H9 (cell line): ENCODE measurements around the gene TTLL13. TPM values are rescaled to one million over a fixed set of nuclear protein-coding genes. Genes with fewer than 3 reads are reported as not detected.

Source experiments
- DNase-seq: peaks from one replicate; pipeline ENCODE4 v3.0.0-alpha.2; 2017
- H2AFZ ChIP-seq: one replicate; pipeline ENCODE4 v1.6.1; 2013; ENCODE audit warnings: mild to moderate bottlenecking, low read length, control low read depth, moderate library complexity
- H2AK5ac ChIP-seq: 2 replicates; pipeline ENCODE4 v1.6.1; 2013; ENCODE audit warnings: low read length, control low read depth, mixed read lengths; ENCODE audit not compliant: insufficient read length
- H2BK120ac ChIP-seq: one replicate; pipeline ENCODE4 v1.6.1; 2013; ENCODE audit warnings: low read depth, mild to moderate bottlenecking, low read length, control low read depth, inconsistent platforms; ENCODE audit not compliant: poor library complexity, severe bottlenecking
- H2BK12ac ChIP-seq: 2 replicates; pipeline ENCODE4 v1.6.1; 2013; ENCODE audit warnings: low read length, control low read depth, mixed read lengths, low read depth; ENCODE audit not compliant: insufficient read length
- H2BK15ac ChIP-seq: 2 replicates; pipeline ENCODE4 v1.6.1; 2013; ENCODE audit warnings: low read depth, low read length, control low read depth
- H2BK20ac ChIP-seq: one replicate; pipeline ENCODE4 v1.6.1; 2013; ENCODE audit warnings: low read depth, mild to moderate bottlenecking, low read length, control low read depth, inconsistent platforms; ENCODE audit not compliant: poor library complexity, severe bottlenecking
- H2BK5ac ChIP-seq: 2 replicates; pipeline ENCODE4 v1.6.1; 2013; ENCODE audit warnings: low read length, control low read depth, mixed read lengths; ENCODE audit not compliant: insufficient read length
- H3K14ac ChIP-seq: 2 replicates; pipeline ENCODE4 v1.6.1; 2013; ENCODE audit warnings: low read length, control low read depth; ENCODE audit not compliant: insufficient read depth
- H3K18ac ChIP-seq: 2 replicates; pipeline ENCODE4 v1.6.1; 2013; ENCODE audit warnings: low read depth, mild to moderate bottlenecking, mixed read lengths, low read length, control low read depth; ENCODE audit not compliant: insufficient read length
- H3K23ac ChIP-seq: 2 replicates; pipeline ENCODE4 v1.6.1; 2013; ENCODE audit warnings: low read length, control low read depth, mixed read lengths, low read depth; ENCODE audit not compliant: insufficient read length
- H3K23me2 ChIP-seq: 2 replicates; pipeline ENCODE4 v1.6.1; 2013; ENCODE audit warnings: low read depth, mild to moderate bottlenecking, mixed read lengths, low read length, control low read depth; ENCODE audit not compliant: insufficient read length, poor library complexity, severe bottlenecking
- H3K27ac ChIP-seq: 2 replicates; pipeline ENCODE4 v1.5.1; 2013; ENCODE audit warnings: low read length, control low read depth, mixed read lengths, low read depth; ENCODE audit not compliant: insufficient read length
- H3K27me3 ChIP-seq: 2 replicates; pipeline ENCODE4 v1.6.1; 2013; ENCODE audit warnings: low read length, control low read depth, inconsistent platforms; ENCODE audit not compliant: insufficient read depth
- H3K4ac ChIP-seq: 2 replicates; pipeline ENCODE4 v1.6.1; 2013; ENCODE audit warnings: low read depth, mild to moderate bottlenecking, control low read depth, inconsistent platforms, low read length, moderate library complexity
- H3K4me1 ChIP-seq: 2 replicates; pipeline ENCODE4 v1.6.1; 2013; ENCODE audit warnings: low read length, control low read depth, inconsistent platforms; ENCODE audit not compliant: insufficient read depth
- H3K4me2 ChIP-seq: 2 replicates; pipeline ENCODE4 v1.6.1; 2013; ENCODE audit warnings: low read length, control low read depth, mixed read lengths; ENCODE audit not compliant: insufficient read length, insufficient read depth
- H3K56ac ChIP-seq: 2 replicates; pipeline ENCODE4 v1.6.1; 2013; ENCODE audit warnings: low read depth, mild to moderate bottlenecking, mixed read lengths, low read length, control low read depth; ENCODE audit not compliant: insufficient read length
- H3K79me1 ChIP-seq: 2 replicates; pipeline ENCODE4 v1.6.1; 2013; ENCODE audit warnings: low read depth, mild to moderate bottlenecking, moderate library complexity, low read length, control low read depth, inconsistent platforms; ENCODE audit not compliant: insufficient read depth, poor library complexity, severe bottlenecking
- H3K79me2 ChIP-seq: 2 replicates; pipeline ENCODE4 v1.6.1; 2013; ENCODE audit warnings: low read length, control low read depth, inconsistent platforms; ENCODE audit not compliant: insufficient read depth
- H3K9ac ChIP-seq: 2 replicates; pipeline ENCODE4 v1.6.1; 2013; ENCODE audit warnings: low read length, control low read depth, mixed read lengths; ENCODE audit not compliant: insufficient read length; ENCODE audit errors: extremely low read depth
- H3K9me3 ChIP-seq: one replicate; pipeline ENCODE4 v1.6.1; 2013; ENCODE audit warnings: low read depth, low read length, inconsistent platforms; ENCODE audit not compliant: control insufficient read depth
- H3T11ph ChIP-seq: one replicate; pipeline ENCODE4 v1.6.1; 2013; ENCODE audit warnings: mild to moderate bottlenecking, low read length, control low read depth, inconsistent platforms
- H4K20me1 ChIP-seq: one replicate; pipeline ENCODE4 v1.6.1; 2013; ENCODE audit not compliant: control insufficient read depth, insufficient read length, insufficient read depth
- H4K5ac ChIP-seq: 2 replicates; pipeline ENCODE4 v1.6.1; 2013; ENCODE audit warnings: low read depth, mild to moderate bottlenecking, mixed read lengths, low read length, control low read depth; ENCODE audit not compliant: insufficient read length
- H4K8ac ChIP-seq: replicated peaks from 2 replicates; pipeline ENCODE4 v1.6.1; 2013; ENCODE audit warnings: low read length, control low read depth, mixed read lengths, low read depth; ENCODE audit not compliant: insufficient read length
- H4K91ac ChIP-seq: 2 replicates; pipeline ENCODE4 v1.6.1; 2013; ENCODE audit warnings: low read depth, mild to moderate bottlenecking, moderate library complexity, mixed read lengths, low read length, control low read depth; ENCODE audit not compliant: insufficient read length
- H3K27ac Mint-ChIP-seq, 3 experiments: 2 replicates in 2 of 3; 3 replicates in 1 of 3; pipeline ENCODE4 v1.8.0; 2020 to 2021; ENCODE audit warnings: mixed read lengths in 3 of 3, mild to moderate bottlenecking in 1 of 3, moderate library complexity in 1 of 3
- H3K27me3 Mint-ChIP-seq: 2 replicates; pipeline ENCODE4 v1.8.0; 2021; ENCODE audit warnings: low read depth, mild to moderate bottlenecking, moderate library complexity, mixed read lengths
- H3K36me3 Mint-ChIP-seq, 3 experiments: 2 replicates in 2 of 3; 3 replicates in 1 of 3; pipeline ENCODE4 v1.8.0; 2020 to 2021; ENCODE audit warnings: low read depth in 3 of 3, mixed read lengths in 3 of 3; ENCODE audit not compliant: insufficient read depth in 1 of 3
- H3K4me1 Mint-ChIP-seq, 2 experiments: 2 replicates each; pipeline ENCODE4 v1.8.0; 2020; ENCODE audit warnings: mixed read lengths in 2 of 2
- H3K4me3 Mint-ChIP-seq, 2 experiments: 2 replicates in 1 of 2; 3 replicates in 1 of 2; pipeline ENCODE4 v1.8.0; 2020 to 2021; ENCODE audit warnings: mild to moderate bottlenecking in 2 of 2, mixed read lengths in 2 of 2, moderate library complexity in 1 of 2
- H3K9me3 Mint-ChIP-seq, 2 experiments: 2 replicates in 1 of 2; 3 replicates in 1 of 2; pipeline ENCODE4 v1.8.0; 2020; ENCODE audit warnings: mild to moderate bottlenecking in 2 of 2, mixed read lengths in 2 of 2, moderate library complexity in 1 of 2
- CTCF ChIP-seq: fragments of 200-600 bp; sonication (generic); conservative IDR thresholded peaks from 3 replicates; pipeline ENCODE4 v1.8.0; 2021; ENCODE audit warnings: antibody characterized with exemption, mild to moderate bottlenecking
- WGBS: extraction: QIAGEN DNeasy Blood & Tissue Kit; methylation state at CpG from one replicate; pipeline ENCODE4 v1.1.7; 2013; ENCODE audit warnings: missing lambda C conversion rate, low lambda C conversion rate, mixed read lengths; ENCODE audit not compliant: insufficient read length; ENCODE audit errors: extremely low coverage; 5-methylcytosine and 5-hydroxymethylcytosine counted together
- total RNA-seq: library from RNA; stranded (reverse); gene quantifications from 2 replicates; pipeline ENCODE4 v1.2.1, GENCODE V29; 2021

Gene TTLL13
- total RNA-seq, 1 experiment from 2014 or later: not detected

- Histone ChIP-seq H2BK15ac (no peak overlapping the region), H3K4me2 (peak overlapping the region; percentile 45), H3K9ac (peak overlapping the region; percentile 74), H3K9me3 (no peaks in the 10 kb centered on the region), H4K5ac (no peak overlapping the region), H3K23ac (no peak overlapping the region), H4K91ac (no peak overlapping the region), H3K79me1 (peaks cover 13% of the 10 kb centered on the region), H2BK5ac (no peak overlapping the region), H3K56ac (no peak overlapping the region), H3K14ac (peak overlapping the region; percentile 70), H3K79me2 (peaks cover 3% of the 10 kb centered on the region; the same call in 1 of the 2 replicates), H4K20me1 (no peaks in the 10 kb centered on the region), H3K27me3 (no peaks in the 10 kb centered on the region; the same call in 1 of the 2 replicates), H2BK12ac (no peak overlapping the region), H3K18ac (peak overlapping the region; percentile 46), H2AK5ac (no peak overlapping the region), H2AFZ (no peak overlapping the region), H3T11ph (no peak overlapping the region), H3K23me2 (peaks cover 13% of the 10 kb centered on the region), H3K27ac (no peak overlapping the region), H2BK20ac (no peak overlapping the region), H4K8ac (no peak overlapping the region), H3K4ac (no peak overlapping the region), H3K4me1 (peaks cover 6% of the 10 kb centered on the region; the same call in 1 of the 2 replicates), H2BK120ac (no peak overlapping the region)
- Mint-ChIP-seq H3K4me1 (peaks cover 22 to 23% of the 10 kb centered on the region in 2 experiments), H3K4me3 (peak overlapping the region; percentile 79 to 90), H3K36me3 (peaks cover 4 to 9% (median 5%) of the 10 kb centered on the region in 3 experiments; a peak in 4 of 7 replicates), H3K27me3 (peaks cover 4% of the 10 kb centered on the region), H3K9me3 (no peaks in the 10 kb centered on the region), H3K27ac (no peak overlapping the region)
- TF ChIP-seq CTCF: no peak
- no peak for DNase-seq
- no CpG with 5 or more reads among the region's 25 CpGs for WGBS
Observed at GRCh38 chr15:90201944-90202375, 47.4 kb upstream of the TTLL13 start.
